HEK293T (cell line): Measurements from ENCODE around the gene FCHO2.
"Not testable (repeated sequence)": the region's sequence is repeated elsewhere in the genome, so short reads cannot be mapped to it uniquely, and the experiment has no call there.

ENCODE experiments used
- ARNT ChIP-seq: fragments of 450-650 bp; IDR thresholded peaks from 2 replicates; pipeline ENCODE4 v1.6.1; 2017; ENCODE audit warnings: mild to moderate bottlenecking
- BHLHE40 ChIP-seq: fragments of 450-650 bp; IDR thresholded peaks from 2 replicates; pipeline ENCODE4 v1.6.1; 2016; ENCODE audit warnings: mild to moderate bottlenecking, moderate library complexity, borderline replicate concordance
- CTBP1 ChIP-seq: fragments of 450-650 bp; IDR thresholded peaks from 2 replicates; pipeline ENCODE4 v1.6.1; 2016; ENCODE audit warnings: borderline replicate concordance
- ELF4 ChIP-seq: fragments of 450-650 bp; IDR thresholded peaks from 2 replicates; pipeline ENCODE4 v1.6.1; 2017; ENCODE audit warnings: antibody characterized with exemption
- FOXA1 ChIP-seq: fragments of 450-650 bp; IDR thresholded peaks from 2 replicates; pipeline ENCODE4 v1.6.1; 2016; ENCODE audit warnings: mild to moderate bottlenecking
- FOXK2 ChIP-seq: fragments of 450-650 bp; IDR thresholded peaks from 2 replicates; pipeline ENCODE4 v1.6.1; 2016; ENCODE audit warnings: mild to moderate bottlenecking
- FOXM1 ChIP-seq: fragments of 450-650 bp; IDR thresholded peaks from 2 replicates; pipeline ENCODE4 v1.6.1; 2017; ENCODE audit warnings: mild to moderate bottlenecking, borderline replicate concordance
- HDGF ChIP-seq: fragments of 450-650 bp; IDR thresholded peaks from 2 replicates; pipeline ENCODE4 v1.6.1; 2017; ENCODE audit warnings: antibody characterized with exemption, borderline replicate concordance
- LEF1 ChIP-seq: fragments of 450-650 bp; IDR thresholded peaks from 2 replicates; pipeline ENCODE4 v1.6.1; 2017; ENCODE audit warnings: mild to moderate bottlenecking, borderline replicate concordance
- NFRKB ChIP-seq: fragments of 450-650 bp; IDR thresholded peaks from 2 replicates; pipeline ENCODE4 v1.6.1; 2016; ENCODE audit warnings: mild to moderate bottlenecking, moderate library complexity
- SP1 ChIP-seq: fragments of 450-650 bp; IDR thresholded peaks from 2 replicates; pipeline ENCODE4 v1.6.1; 2017
- TARDBP ChIP-seq: fragments of 450-650 bp; IDR thresholded peaks from 2 replicates; pipeline ENCODE4 v1.6.1; 2016
- ZNF384 ChIP-seq: fragments of 450-650 bp; IDR thresholded peaks from 2 replicates; pipeline ENCODE4 v1.6.1; 2016

- not testable (repeated sequence) for TF ChIP-seq ELF4, FOXM1, SP1, NFRKB, CTBP1, FOXK2, BHLHE40, ARNT, HDGF, LEF1, FOXA1, TARDBP, ZNF384
Measured at GRCh38 chr5:72934953-72935725, 20.7 kb upstream of the FCHO2 start.
